ENCODE data around the gene SYT15.
"Not testable (repeated sequence)": the region's sequence is repeated elsewhere in the genome, so short reads cannot be mapped to it uniquely, and the experiment has no call there.

Gene SYT15

DNA sequence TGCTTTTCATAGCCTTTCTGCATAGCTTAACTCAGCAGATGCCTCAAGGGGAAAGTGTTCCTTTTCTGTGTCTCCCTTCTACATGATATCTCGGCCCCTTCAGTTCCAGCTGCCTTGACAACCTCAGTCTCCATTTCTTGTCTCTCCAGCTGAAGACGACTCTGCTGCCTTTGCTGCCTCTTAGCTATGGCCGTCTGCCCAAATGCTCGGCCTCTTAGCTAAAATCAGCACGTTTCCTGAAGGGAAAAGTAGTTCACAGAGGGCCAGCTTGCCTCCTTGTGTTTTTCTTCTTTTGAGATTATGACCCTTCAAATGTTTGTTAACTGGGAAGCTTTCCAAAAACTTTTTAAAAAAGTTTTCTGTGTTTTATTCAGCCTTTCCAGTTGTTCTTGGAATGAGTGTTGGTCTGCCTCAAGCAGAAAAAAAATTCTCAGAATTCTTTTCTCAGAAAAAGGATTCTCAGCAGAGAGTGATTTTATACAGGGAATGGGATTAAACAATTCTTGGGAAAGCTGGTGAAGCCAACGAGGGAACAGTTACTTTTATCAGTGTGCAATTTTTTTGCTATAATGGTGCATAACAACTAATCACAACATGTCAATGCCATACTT is 15.6 kb downstream of the SYT15 start:
- not testable (repeated sequence) for DNase-seq

DNA sequence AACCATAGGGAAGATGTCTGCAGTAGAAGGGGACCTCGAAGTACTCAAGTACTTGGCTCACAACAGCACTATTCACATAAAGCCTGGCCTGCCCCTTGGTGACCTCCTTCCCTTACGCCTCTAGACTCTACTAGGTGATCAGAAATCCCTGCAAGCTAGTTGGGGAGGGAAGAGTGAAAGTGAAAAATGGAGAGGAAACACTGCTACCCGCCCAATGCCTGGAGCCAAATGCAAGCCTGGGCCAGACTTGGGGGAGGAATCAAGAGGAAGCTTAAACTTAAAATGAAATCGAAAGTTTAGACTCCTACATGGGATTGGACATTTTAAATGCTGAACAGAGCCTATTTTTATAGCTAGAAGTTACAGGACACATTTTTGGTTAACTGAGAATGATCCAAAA is 17.6 kb downstream of the SYT15 start:
- DNase-seq, result not testable (repeated sequence)

DNA sequence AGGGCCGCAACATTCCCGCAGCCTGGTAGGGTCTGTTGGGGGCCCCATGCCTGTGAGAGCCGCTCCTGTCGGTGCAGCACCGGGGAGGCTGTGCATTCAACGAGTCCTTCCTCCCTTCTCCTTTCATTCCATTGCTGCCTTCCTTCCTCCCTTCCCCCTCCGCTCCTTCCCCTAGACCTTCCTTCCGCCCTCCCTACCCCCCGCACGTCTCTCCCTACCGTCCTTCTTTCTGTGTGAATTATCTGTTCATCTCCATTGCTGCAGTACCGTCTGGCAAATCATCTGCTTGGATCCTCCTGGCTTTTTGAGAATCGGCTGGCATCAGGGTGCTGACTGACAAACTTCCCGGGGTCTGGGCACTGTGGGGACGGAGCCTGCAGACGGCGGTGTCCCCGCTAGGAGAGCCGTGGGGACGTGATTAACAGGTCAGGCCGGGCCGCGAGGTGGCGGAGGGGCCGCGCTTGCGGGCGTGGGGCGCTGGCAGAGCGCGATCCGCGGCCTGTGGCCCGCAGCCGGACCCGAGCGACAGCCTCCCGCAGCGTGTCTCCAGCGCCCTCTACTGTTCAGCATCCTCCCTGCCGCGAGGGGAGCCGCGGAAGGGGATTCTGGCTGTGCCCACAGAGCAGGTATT is 18.8 kb downstream of the SYT15 start:
- not testable (repeated sequence) for DNase-seq

DNA sequence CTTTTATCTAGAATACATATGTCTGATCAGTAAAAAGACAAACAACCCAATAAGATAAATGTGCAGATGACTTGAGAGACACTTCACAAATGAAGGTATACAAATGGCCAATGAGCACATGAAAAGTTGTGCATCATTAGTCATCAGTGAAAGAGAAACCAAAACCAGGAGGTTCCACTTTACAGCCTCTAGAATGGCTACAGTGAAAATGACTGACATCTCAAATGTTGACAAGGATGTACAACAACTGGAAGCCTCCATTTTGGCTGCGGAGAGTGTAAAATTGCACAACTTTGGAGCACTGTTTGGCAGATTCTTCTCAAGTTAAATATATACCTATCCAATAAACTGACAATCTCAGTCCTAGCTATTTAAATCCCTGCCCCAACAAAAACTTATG is 21.6 kb downstream of the SYT15 start:
- not testable (repeated sequence) for DNase-seq

DNA sequence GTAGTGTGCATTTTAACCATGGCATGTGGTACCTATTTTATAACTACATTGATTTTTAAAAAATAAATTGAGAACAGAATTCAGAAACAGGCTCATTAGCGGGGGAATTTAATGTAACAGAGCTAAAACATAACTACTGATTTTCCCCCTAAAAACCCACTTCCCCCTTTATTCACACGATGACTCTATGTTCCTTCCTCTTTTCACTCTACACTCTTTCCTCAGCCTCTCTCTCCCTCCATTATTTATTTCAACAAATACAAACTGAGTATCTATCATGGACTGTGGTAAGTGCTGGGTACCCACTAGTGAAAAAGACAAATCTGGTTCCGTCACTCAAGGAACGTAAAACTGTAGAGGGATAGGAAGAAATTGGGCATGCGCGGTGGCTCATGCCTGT is 36.6 kb downstream of the SYT15 start:
- DNase-seq, result not testable (repeated sequence)

DNA sequence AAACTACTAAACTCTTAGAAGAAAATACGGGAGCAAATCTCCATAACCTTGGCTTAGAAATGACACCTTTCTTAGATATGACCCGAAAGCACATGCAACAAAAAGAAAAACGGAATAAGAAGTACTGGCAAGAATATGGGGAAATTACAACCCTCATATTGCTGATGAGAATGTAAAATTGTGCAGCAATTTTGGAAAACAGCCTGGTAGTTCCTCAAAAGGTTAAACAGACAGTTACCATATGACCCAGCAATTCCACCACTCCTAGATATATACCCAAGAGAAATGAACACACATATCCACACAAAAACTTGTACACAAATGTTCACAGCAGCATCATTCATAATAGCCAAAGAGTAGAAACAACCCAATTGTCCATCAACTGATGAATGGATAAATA is 37.3 kb downstream of the SYT15 start:
- not testable (repeated sequence) for DNase-seq

DNA sequence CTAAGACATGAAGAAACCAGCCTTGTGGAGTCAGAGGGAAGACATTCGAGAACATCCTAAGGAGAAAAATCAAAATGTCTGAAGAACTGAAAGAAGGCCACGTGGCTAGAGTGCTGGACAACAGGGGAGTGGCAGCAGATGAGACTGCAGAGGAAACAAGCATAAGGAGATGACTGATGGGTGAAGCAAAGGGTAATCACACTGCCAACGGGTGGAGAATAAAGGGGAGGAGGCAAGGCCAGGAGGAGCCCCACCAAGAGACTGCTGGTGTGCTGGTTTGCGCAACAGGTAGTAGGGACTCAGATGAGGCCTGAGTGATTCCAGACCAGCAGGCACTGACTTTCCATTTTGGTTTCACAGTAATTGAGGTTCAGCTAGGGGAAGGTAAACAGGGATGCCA is 38.2 kb downstream of the SYT15 start:
- DNase-seq, result not testable (repeated sequence)

DNA sequence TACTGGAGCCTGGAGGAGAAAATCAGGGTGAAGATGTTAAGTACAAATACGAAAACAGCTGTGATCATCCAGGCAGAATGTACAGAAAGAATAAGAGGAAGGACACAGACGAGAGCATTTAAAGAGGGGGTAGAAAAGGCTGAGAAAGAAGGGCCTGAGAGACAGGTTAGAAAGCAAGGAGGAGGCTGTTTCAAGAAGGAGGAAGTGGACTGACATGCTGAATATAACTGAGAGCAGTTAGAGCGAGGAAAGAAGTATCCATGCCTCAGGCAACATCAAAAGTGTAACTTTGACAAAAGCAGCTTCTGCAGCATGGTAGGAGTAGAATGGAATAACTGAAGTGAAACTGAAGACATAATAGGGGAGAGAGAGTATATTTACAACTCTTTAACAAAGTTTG is 39.0 kb downstream of the SYT15 start:
- not testable (repeated sequence) for DNase-seq

DNA sequence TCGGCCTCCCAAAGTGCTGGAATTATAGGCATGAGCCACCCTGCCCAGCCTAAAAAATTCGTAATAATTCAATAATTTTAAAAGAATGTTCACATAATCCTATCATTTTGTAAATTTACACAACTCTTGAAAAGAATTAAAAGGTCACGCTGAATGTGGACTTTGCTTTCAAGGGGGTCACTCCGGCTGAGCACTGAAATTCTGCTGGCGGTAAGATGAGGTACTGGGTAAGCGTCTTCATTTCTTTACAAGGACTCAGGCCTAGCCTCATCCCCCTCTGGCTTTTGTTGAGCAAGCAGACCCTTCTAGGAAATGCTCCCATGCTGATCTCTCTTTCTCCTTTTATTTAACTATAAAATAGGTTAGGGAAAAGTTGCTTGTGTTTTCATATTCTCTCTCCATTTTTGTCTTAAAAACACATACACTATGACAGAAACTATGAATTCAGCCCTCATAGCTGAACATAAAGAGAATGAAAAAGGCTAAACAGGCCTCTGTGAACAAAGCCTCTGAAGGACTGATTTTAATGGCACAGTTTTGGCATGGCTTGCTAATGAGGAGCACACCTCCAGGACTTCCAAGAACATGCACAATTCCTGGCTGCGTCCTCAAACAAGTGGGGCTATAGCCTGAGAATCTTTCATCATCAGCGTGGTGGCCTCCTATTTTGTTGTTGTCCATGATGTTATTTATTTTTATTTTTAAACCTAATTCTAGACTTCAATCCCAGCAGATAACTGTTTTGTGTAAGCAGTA is 45.1 kb downstream of the SYT15 start:
- not testable (repeated sequence) for DNase-seq

DNA sequence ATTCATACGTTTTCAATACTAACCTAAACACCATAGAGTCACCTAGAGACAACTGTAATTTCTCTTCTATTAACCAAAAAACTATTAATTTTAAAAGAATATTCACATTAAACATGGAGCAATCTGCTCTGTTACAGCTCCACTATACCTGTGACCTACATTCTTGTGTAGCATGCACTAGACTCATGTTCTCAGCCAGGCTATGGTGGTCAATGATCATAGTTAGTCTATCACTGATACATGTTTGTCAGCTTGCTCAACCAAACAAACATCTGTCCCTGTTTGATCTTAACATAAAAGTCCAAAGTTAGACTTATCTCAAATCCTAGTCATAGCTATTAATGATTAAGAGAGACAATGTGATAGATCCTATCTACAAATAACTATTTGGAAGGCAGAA is 50.9 kb downstream of the SYT15 start:
- DNase-seq, result not testable (repeated sequence)

DNA sequence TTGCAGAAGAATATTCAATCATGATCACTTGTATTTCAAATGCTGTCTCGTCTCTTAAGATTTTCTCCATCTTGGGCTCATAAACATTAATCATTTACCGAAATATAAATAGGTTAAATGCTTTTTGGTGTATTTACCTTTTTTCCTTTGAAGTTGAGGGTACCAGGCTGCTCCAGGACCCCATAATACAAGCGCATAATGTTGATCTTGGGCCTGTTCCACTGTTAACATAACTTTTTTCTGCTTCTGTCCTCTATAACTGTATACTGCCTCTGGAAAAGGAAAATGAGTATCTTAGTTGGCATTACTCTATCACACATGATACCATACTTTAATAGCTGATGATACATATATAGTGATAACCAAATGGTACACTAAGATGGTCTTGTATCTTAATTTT is 51.9 kb downstream of the SYT15 start:
- not testable (repeated sequence) for DNase-seq

DNA sequence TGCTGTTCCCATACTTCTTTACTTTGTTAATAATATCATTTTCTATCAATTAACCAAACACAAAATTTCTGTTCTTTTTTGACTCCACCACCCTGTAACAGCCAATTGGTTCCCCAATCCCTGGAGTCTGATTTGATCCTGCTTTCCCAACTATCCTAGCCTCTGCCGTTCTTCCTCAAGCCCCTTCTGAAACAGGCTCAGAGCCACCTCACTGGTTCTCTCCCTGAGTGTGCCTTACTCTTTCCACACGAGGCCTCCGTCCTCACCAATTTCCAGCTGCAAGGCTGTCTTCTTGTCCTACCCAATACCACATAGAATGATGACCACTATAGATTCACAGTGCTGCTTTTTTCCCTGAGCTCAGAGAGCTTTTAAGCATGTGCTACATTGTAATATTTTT is 52.8 kb downstream of the SYT15 start:
- not testable (repeated sequence) for DNase-seq

DNA sequence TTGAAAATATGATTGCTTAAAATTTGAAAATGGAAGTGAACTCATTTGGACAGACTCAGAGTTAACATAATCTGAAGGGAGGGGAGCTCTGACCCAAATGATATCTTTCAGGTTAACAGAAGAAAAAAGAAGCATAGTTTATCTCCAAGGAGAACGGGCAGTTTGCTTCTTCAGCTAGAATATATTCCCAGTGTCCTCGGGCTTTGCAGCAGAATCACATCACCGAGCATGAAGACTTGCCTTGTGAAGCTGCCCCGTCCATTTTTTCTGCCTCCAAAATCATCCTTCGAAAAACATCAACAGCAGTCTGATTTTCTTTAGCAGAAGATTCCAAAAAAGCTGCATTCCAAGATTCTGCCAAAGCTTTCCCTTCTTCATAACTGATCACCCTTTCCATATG is 55.8 kb downstream of the SYT15 start:
- not testable (repeated sequence) for DNase-seq

DNA sequence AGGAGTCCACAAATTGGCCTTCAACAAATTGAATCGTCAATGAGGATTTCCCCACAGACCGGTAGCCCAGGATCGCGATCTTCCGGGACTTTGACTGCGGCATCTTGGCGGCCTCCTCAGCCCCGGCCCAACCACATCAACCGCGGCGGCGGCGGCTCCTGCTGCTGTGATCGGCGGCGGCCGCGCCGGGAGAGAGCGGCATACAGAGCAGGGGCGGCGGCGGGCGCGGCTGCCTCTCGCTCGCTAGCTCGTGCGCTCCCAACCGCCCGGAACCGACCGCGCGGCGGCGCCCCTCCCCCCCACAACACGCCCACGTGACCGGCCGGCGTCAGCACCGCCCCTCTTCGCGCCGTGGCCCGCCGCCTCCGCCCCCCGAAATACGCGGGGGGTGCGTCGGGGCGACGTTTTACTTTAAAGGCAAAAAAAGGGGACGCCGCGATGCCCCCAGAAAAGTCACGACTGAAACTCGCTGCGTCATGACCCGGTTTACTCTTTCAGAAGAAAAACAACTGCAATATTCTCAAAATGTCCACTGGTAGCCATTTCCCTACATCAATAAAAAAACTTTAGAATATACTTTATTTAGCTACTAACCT is 56.5 kb downstream of the SYT15 start:
- not testable (repeated sequence) for DNase-seq

DNA sequence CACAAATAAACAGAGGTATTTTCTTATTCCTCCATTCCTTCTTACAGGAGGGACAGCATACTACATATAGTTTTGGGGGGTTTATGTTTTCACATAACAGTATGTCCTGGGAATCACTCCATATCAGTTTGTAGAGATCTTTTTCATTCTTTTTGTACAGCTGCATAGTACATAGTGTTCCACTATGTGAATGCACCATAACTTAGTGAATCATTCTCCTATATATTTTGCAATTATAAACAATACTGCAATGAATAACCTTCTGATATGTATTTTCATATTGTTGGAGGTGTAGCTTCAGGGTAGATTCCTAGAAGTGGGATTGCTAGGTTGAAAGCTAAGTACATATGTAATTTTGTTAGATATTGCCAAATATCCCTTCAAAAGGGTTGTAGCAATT is 61.1 kb downstream of the SYT15 start:
- not testable (repeated sequence) for DNase-seq
